GM12878 (cell line): ENCODE measurements around the gene IER5L. TPM values are rescaled to one million over a fixed set of nuclear protein-coding genes. Genes with fewer than 3 reads are reported as not detected.
A peak's percentile ranks its signal among the peaks of the same experiment; 100 is the strongest.

Source experiments
- ATAC-seq: fragments of 200-7000 bp; cut with Tn5 transposase; 3 replicates; pipeline ENCODE4 v1.9.1; 2020; ENCODE audit warnings: mild to moderate bottlenecking, moderate library complexity
- Bru-seq: library from RNA; stranded (reverse); fragments of 400-500 nt; gene quantifications from one replicate; lab custom pipeline; 2021; lab: Mats Ljungman, UMichigan
- BruChase-seq, 2 experiments: library from RNA; stranded (reverse); fragments of 400-500 nt; gene quantifications; one replicate each; lab custom pipeline; 2021; lab: Mats Ljungman, UMichigan
- BruUV-seq: library from RNA; stranded (reverse); fragments of 400-500 nt; replicated peaks from 2 replicates; lab custom pipeline; 2021; lab: Mats Ljungman, UMichigan
- CTCF ChIA-PET: fragments of 300-600 bp; sonication (Branson Sonifier 250); formaldehyde crosslinking; extraction: SDS; loops from one replicate; lab custom pipeline; 2021; ENCODE audit warnings: inconsistent platforms; lab: Yijun Ruan, JAX
- POLR2A ChIA-PET: fragments of 350-600 bp; formaldehyde crosslinking; extraction: SDS; loops from one replicate; lab custom pipeline; 2021; ENCODE audit warnings: inconsistent platforms; lab: Charles Lee
- RAD21 ChIA-PET: fragments of 300-600 bp; sonication (Branson Sonifier 250); formaldehyde crosslinking; loops from one replicate; lab custom pipeline; 2023; ENCODE audit warnings: antibody characterized with exemption; ENCODE audit not compliant: unreplicated experiment; lab: Charles Lee
- SMC1A ChIA-PET: fragments of 300-600 bp; sonication (Branson Sonifier 250); formaldehyde crosslinking; loops from one replicate; lab custom pipeline; 2023; ENCODE audit not compliant: unreplicated experiment, uncharacterized antibody; lab: Charles Lee
- DNase-seq: peaks from one replicate; pipeline ENCODE4 v3.0.0-alpha.2; 2011; ENCODE audit warnings: low read depth, low spot score
- FAIRE-seq: peaks from 3 replicates; lab custom pipeline; 2011; peaks lifted over from hg19 to GRCh38; lab: Jason Lieb, UNC
- H2AFZ ChIP-seq: 2 replicates; pipeline ENCODE4 v1.6.0; 2011; ENCODE audit warnings: low read depth, low read length, control low read depth; ENCODE audit not compliant: control insufficient read depth
- H3K27ac ChIP-seq: 2 replicates; pipeline ENCODE4 v1.5.1; 2011; ENCODE audit warnings: control low read depth; ENCODE audit not compliant: control insufficient read depth, insufficient read depth
- H3K27me3 ChIP-seq, 2 experiments: replicated peaks in 1 of 2; 2 replicates each; pipeline versions ENCODE4 v1.6.0 to v1.6.1; 2011; ENCODE audit warnings: low read length in 1 of 2; ENCODE audit not compliant: control insufficient read depth in 2 of 2, insufficient read depth in 2 of 2
- H3K36me3 ChIP-seq, 2 experiments: 2 replicates each; pipeline ENCODE4 v1.5.1; 2011; ENCODE audit warnings: low read length in 1 of 2; ENCODE audit not compliant: control insufficient read depth in 2 of 2, insufficient read depth in 2 of 2
- H3K4me1 ChIP-seq: 2 replicates; pipeline ENCODE4 v1.6.1; 2011; ENCODE audit warnings: mild to moderate bottlenecking, low read length, moderate library complexity, mixed read lengths; ENCODE audit not compliant: control insufficient read depth, insufficient read depth
- H3K4me2 ChIP-seq: 2 replicates; pipeline ENCODE4 v1.6.0; 2011; ENCODE audit warnings: control low read depth; ENCODE audit not compliant: control insufficient read depth, insufficient read depth
- H3K4me3 ChIP-seq: fragments of 200-600 bp; sonication (generic); 2 replicates; pipeline ENCODE4 v1.5.1; 2016
- H3K79me2 ChIP-seq: 2 replicates; pipeline ENCODE4 v1.6.0; 2011; ENCODE audit warnings: low read length; ENCODE audit not compliant: control insufficient read depth, insufficient read depth
- H3K9ac ChIP-seq: 2 replicates; pipeline ENCODE4 v1.8.0; 2011; ENCODE audit warnings: low read length, control low read depth, mixed read lengths; ENCODE audit not compliant: control insufficient read depth, insufficient read depth
- H3K9me3 ChIP-seq: replicated peaks from 3 replicates; pipeline ENCODE4 v1.5.1; 2011; ENCODE audit warnings: mild to moderate bottlenecking, low read length; ENCODE audit not compliant: control insufficient read depth, insufficient read depth
- H4K20me1 ChIP-seq: 2 replicates; pipeline ENCODE4 v1.6.0; 2011; ENCODE audit not compliant: control insufficient read depth, insufficient read depth
- BACH1 ChIP-seq: fragments of 450-650 bp; IDR thresholded peaks from 2 replicates; pipeline ENCODE4 v1.6.1; 2017; ENCODE audit warnings: mild to moderate bottlenecking, borderline replicate concordance
- EP300 ChIP-seq, 2 experiments: fragments of 150-350 bp in 1 of 2; IDR thresholded peaks; 2 replicates each; pipeline ENCODE4 v1.6.1; 2011 to 2012; ENCODE audit warnings: low read depth in 2 of 2, low read length in 2 of 2, borderline replicate concordance in 1 of 2, improper control_type of control experiment in 1 of 2, inconsistent platforms in 1 of 2; ENCODE audit not compliant: control insufficient read depth in 1 of 2
- HDAC6 ChIP-seq: fragments of 200-600 bp; sonication (generic); IDR thresholded peaks from one replicate; pipeline ENCODE4 v1.8.0; 2017; ENCODE audit warnings: antibody characterized with exemption; ENCODE audit not compliant: unreplicated experiment
- KLF5 ChIP-seq: fragments of 450-650 bp; IDR thresholded peaks from 2 replicates; pipeline ENCODE4 v1.6.1; 2014; ENCODE audit warnings: mild to moderate bottlenecking; ENCODE audit not compliant: partially characterized antibody
- LARP7 ChIP-seq: fragments of 450-650 bp; IDR thresholded peaks from 2 replicates; pipeline ENCODE4 v1.6.1; 2017; ENCODE audit warnings: mild to moderate bottlenecking
- NRF1 ChIP-seq: conservative IDR thresholded peaks from 2 replicates; pipeline ENCODE4 v1.6.1; 2011; ENCODE audit warnings: mild to moderate bottlenecking, low read depth, low read length, improper control_type of control experiment
- PKNOX1 ChIP-seq: fragments of 450-650 bp; IDR thresholded peaks from 2 replicates; pipeline ENCODE4 v1.6.1; 2016; ENCODE audit warnings: mild to moderate bottlenecking
- POLR2A ChIP-seq: IDR thresholded peaks from 2 replicates; pipeline ENCODE4 v1.6.1; 2011; ENCODE audit warnings: low read depth, mild to moderate bottlenecking, low read length
- TAF1 ChIP-seq: IDR thresholded peaks from 2 replicates; pipeline ENCODE4 v1.6.1; 2011; ENCODE audit warnings: mild to moderate bottlenecking, low read depth, low read length, borderline replicate concordance
- TARDBP ChIP-seq: IDR thresholded peaks from 2 replicates; pipeline ENCODE4 v1.6.1; 2016; ENCODE audit warnings: borderline replicate concordance
- TCF3 ChIP-seq: IDR thresholded peaks from 2 replicates; pipeline ENCODE4 v1.6.1; 2012; ENCODE audit warnings: low read depth, mild to moderate bottlenecking, low read length, borderline replicate concordance; ENCODE audit not compliant: insufficient read depth
- WGBS: methylation state at CpG from one replicate; pipeline ENCODE4 v1.1.6; 2016; ENCODE audit warnings: low lambda C conversion rate; ENCODE audit not compliant: insufficient replicate concordance, insufficient coverage; ENCODE audit errors: missing lambda C conversion rate; 5-methylcytosine and 5-hydroxymethylcytosine counted together
- in situ Hi-C: fragments of 300-500 bp; cut with MboI; formaldehyde crosslinking; loops from 9 replicates; pipeline ENCODE4 v1.14.3; 2018; ENCODE audit warnings: mixed read lengths
- intact Hi-C: fragments of 100-400 bp; cut with micrococcal nuclease; formaldehyde crosslinking; loops from one replicate; pipeline ENCODE4 v1.14.2; 2022; ENCODE audit not compliant: unreplicated experiment
- long read RNA-seq, 2 experiments: library from polyadenylated mRNA; unstranded; transcript quantifications; one replicate each; pipeline ENCODE4 v2.0.0, GENCODE V29; 2019 to 2020
- polyA minus RNA-seq, 3 experiments: library from RNA; depleted of rRNA, polyadenylated mRNA; stranded (reverse); fragments of >200 nt; gene quantifications; 2 replicates each; pipeline ENCODE4 v1.2.3, GENCODE V29; 2011
- polyA plus RNA-seq, 11 experiments: library from polyadenylated mRNA; depleted of rRNA in 4 of 11; unstranded in 6 of 11; stranded (reverse) in 5 of 11; fragments of >200 nt; fragmentation: Nextera tagmentation in 4 of 11; fragmentation: Illumina TruSeq in 1 of 11; extraction: Ambion mirVana in 4 of 11; extraction: Trizol in 1 of 11; gene quantifications; 1 replicate in 1 of 11; 2 replicates in 10 of 11; pipeline versions ENCODE4 v1.2.1 to v1.2.3, GENCODE V29; 2011 to 2016; ENCODE audit warnings: inconsistent platforms in 2 of 11, missing spikeins in 2 of 11, low read depth in 1 of 11
- total RNA-seq, 4 experiments: library from RNA; depleted of rRNA in 3 of 4; stranded (reverse); fragments of >200 nt in 3 of 4; fragmentation: Illumina TruSeq in 1 of 4; extraction: Trizol in 1 of 4; gene quantifications; 2 replicates each; pipeline versions ENCODE4 v1.2.1 to v1.2.3, GENCODE V29; 2013 to 2021
- TF ChIP-seq, protein P1 (sequence below): fragments of 450-650 bp; IDR thresholded peaks from 2 replicates; pipeline ENCODE4 v1.6.1; 2018; ENCODE audit warnings: borderline replicate concordance, mild to moderate bottlenecking; ENCODE audit not compliant: partially characterized antibody
- TF ChIP-seq, protein P2 (sequence below): IDR thresholded peaks from 2 replicates; pipeline ENCODE4 v1.6.1; 2011; ENCODE audit warnings: mild to moderate bottlenecking, low read depth, low read length, moderate library complexity; ENCODE audit not compliant: insufficient replicate concordance

IER5L gene
- 1.3 and 1.4 TPM in 2 replicates for total RNA-seq (2013; cell fraction: nucleolus; rRNA removed)
- total RNA-seq (2014; rRNA removed) = 1.4 and 1.7 TPM in 2 replicates
- total RNA-seq (2014; rRNA removed; fragmentation: Illumina TruSeq; extraction: Trizol) = 0.09 and 0.14 TPM in 2 replicates
- total RNA-seq (2021) = 1.2 TPM in 2 replicates
- polyA plus RNA-seq (2011; ENCODE audit: low read depth) = not detected
- polyA plus RNA-seq (2011; rRNA removed) = 0.35 and 0.52 TPM in 2 replicates
- 0.49 and 0.57 TPM in 2 replicates for polyA plus RNA-seq (2011; cell fraction: cytosol; rRNA removed)
- 1.2 and 1.7 TPM in 2 replicates for polyA plus RNA-seq (2011; cell fraction: nucleus; rRNA removed)
- 0.22 and 0.31 TPM in 2 replicates for polyA plus RNA-seq (2012)
- polyA plus RNA-seq (2014; fragmentation: Illumina TruSeq; extraction: Trizol) = 0.04 TPM in 1 of 2 replicates, not detected in the other
- polyA plus RNA-seq (2014; fragmentation: Nextera tagmentation; extraction: Ambion mirVana) = under 1 TPM; 0.08 to 0.13 TPM
- polyA plus RNA-seq (2014; rRNA removed) = 0.67 and 1.2 TPM in 2 replicates
- under 1 TPM; 0.13 to 0.20 TPM for polyA plus RNA-seq (2016; fragmentation: Nextera tagmentation; extraction: Ambion mirVana)
- polyA minus RNA-seq (2011; rRNA and poly(A)+ RNA removed) = 0.15 and 0.36 TPM in 2 replicates
- 0.83 and 0.94 TPM in 2 replicates for polyA minus RNA-seq (2011; cell fraction: cytosol; rRNA and poly(A)+ RNA removed)
- 2.7 and 4.0 TPM in 2 replicates for polyA minus RNA-seq (2011; cell fraction: nucleus; rRNA and poly(A)+ RNA removed)
- Bru-seq, nascent RNA = percentile 45 among the genes with signal in this experiment
- percentile 43 among the genes with signal in this experiment for BruChase-seq, experiment 1, labeled RNA remaining after a 6-hour chase
- percentile 53 among the genes with signal in this experiment for BruChase-seq, experiment 2, labeled RNA remaining after a 2-hour chase
- long read RNA-seq, experiment 1 = 0 reads
- long read RNA-seq, experiment 2 = 0 reads

DNA sequence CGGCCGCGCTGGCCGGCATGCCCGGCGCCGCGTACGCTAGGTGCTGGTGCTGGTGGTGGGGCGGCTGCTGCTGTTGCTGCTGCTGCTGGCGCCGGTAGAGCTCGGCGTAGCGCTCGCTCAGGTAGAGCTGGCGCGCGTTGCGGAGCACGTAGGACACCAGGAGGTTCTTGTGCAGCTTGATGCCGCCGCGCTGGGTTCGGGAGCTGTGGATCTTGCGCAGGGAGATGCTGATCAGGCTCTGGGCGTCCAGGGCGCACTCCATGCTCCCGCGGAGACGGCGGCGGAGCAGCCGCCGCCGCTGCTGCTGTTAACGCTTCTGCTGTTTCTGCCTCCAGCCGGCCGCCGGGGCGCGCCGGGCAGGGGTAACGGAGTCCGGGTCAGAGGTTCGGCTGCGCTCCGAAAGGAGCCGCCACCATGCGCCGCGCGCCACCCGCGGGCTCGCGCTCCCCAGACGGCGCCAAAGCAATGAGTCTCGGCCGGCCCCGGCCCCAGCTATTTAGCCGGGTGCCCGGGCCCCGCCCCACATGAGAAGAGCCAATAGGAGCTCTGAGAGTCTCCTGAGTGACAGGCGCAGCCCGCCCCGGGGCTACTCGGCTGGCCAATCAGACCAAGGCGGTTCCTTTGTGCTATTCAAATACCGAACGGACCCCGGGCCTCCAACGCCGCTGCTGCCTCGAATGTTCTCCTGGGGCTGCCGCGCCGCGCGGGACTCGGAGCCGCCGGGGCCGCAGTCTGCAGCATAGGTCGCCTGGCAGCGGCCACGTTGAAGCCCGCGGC is at the start of gene IER5L:
IER5L (minus strand) TSS at position 471 of the 777 bp plus-strand sequence; CDS start at position 262, 209 bp downstream.
- ChIA-PET CTCF (interaction anchor here (0.6 to 2.2 kb wide), 12 partner anchors 29 to 447 kb away, joined by 3 to 10 read pairs (median 4); partner anchors contain the start of gene ENDOG), RAD21 (interaction anchor here (0.6 to 10.4 kb wide), 12 partner anchors 12 to 839 kb away, joined by 3 to 197 read pairs (median 4); partner anchors contain the start of gene NTMT1), POLR2A (interaction anchor here (0.9 to 1.3 kb wide), 11 partner anchors 10 to 447 kb away, joined by 3 to 5 read pairs (median 3); no protein-coding TSS in a partner anchor), SMC1A (interaction anchor here (1.4 to 9.1 kb wide), 3 partner anchors 11 to 448 kb away, joined by 4 to 116 read pairs (median 10); partner anchors contain the start of gene NTMT1)
- BruUV-seq = TSS peak; percentile 76
- Histone ChIP-seq H3K9me3 (no peaks in the 10 kb centered on the region), H3K79me2 (no peaks in the 10 kb centered on the region), H4K20me1 (no peaks in the 10 kb centered on the region), H3K4me2 (peak within 1 kb of the TSS; percentile 98), H3K4me3 (peak within 1 kb of the TSS; percentile 81), H3K27me3 (peaks cover 0 to 3% of the 10 kb centered on the region in 2 experiments; a peak in 2 of 4 replicates), H2AFZ (peak within 1 kb of the TSS; percentile 82), H3K9ac (no peak within 1 kb of the TSS; the same call in 1 of the 2 replicates), H3K4me1 (peaks cover 21% of the 10 kb centered on the region), H3K27ac (no peak within 1 kb of the TSS), H3K36me3 (no peaks in the 10 kb centered on the region)
- WGBS = 1% methylated on average over 89 of the region's 90 CpGs
- FAIRE-seq (peak; percentile 97), ATAC-seq (peak; percentile 91), DNase-seq (no peak)
- intact Hi-C loops (loop anchor here (2.0 to 10.0 kb wide), 3 partner anchors 93 to 437 kb away; no protein-coding TSS in a partner anchor), in situ Hi-C loops (no loop called here)
- TF ChIP-seq TCF3 = peak; percentile 68; the same call in 1 of the 2 replicates
- peak; percentile 89 for TF ChIP-seq LARP7
- no peak for TF ChIP-seq KLF5
- TF ChIP-seq NRF1 = no peak
- no peak for TF ChIP-seq TARDBP
- TF ChIP-seq, protein P1, sequence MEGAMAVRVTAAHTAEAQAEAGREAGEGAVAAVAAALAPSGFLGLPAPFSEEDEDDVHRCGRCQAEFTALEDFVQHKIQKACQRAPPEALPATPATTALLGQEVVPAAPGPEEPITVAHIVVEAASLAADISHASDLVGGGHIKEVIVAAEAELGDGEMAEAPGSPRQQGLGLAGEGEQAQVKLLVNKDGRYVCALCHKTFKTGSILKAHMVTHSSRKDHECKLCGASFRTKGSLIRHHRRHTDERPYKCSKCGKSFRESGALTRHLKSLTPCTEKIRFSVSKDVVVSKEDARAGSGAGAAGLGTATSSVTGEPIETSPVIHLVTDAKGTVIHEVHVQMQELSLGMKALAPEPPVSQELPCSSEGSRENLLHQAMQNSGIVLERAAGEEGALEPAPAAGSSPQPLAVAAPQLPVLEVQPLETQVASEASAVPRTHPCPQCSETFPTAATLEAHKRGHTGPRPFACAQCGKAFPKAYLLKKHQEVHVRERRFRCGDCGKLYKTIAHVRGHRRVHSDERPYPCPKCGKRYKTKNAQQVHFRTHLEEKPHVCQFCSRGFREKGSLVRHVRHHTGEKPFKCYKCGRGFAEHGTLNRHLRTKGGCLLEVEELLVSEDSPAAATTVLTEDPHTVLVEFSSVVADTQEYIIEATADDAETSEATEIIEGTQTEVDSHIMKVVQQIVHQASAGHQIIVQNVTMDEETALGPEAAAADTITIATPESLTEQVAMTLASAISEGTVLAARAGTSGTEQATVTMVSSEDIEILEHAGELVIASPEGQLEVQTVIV = no peak
- TF ChIP-seq, protein P2, sequence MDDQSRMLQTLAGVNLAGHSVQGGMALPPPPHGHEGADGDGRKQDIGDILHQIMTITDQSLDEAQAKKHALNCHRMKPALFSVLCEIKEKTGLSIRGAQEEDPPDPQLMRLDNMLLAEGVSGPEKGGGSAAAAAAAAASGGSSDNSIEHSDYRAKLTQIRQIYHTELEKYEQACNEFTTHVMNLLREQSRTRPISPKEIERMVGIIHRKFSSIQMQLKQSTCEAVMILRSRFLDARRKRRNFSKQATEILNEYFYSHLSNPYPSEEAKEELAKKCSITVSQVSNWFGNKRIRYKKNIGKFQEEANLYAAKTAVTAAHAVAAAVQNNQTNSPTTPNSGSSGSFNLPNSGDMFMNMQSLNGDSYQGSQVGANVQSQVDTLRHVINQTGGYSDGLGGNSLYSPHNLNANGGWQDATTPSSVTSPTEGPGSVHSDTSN = peak; percentile 99
- TF ChIP-seq TAF1 = peak; percentile 78
- TF ChIP-seq HDAC6 = peak; percentile 95
- TF ChIP-seq POLR2A = peak; percentile 96
- no peak for TF ChIP-seq EP300 (IDR thresholded peaks at IDR 0.05; ENCODE audit: borderline replicate concordance in 1 of 2, control insufficient read depth in 1 of 2, low read depth in 2 of 2, low read length in 2 of 2)
- peak; percentile 20; the same call in 1 of the 2 replicates for TF ChIP-seq BACH1
- TF ChIP-seq PKNOX1 = peak; percentile 99
